IPS-15b (cell line): ENCODE measurements around the gene LRRC45.

ENCODE experiments used
- H3K27me3 ChIP-seq: one replicate; pipeline ENCODE4 v1.6.1; 2013; ENCODE audit warnings: low read length; ENCODE audit not compliant: control insufficient read depth, insufficient read depth
- H3K36me3 ChIP-seq: one replicate; pipeline ENCODE4 v1.6.1; 2013; ENCODE audit warnings: low read length; ENCODE audit not compliant: control insufficient read depth, insufficient read depth
- H3K4me1 ChIP-seq: one replicate; pipeline ENCODE4 v1.6.1; 2013; ENCODE audit warnings: mild to moderate bottlenecking, low read length; ENCODE audit not compliant: control insufficient read depth, insufficient read depth
- H3K4me3 ChIP-seq: one replicate; pipeline ENCODE4 v1.5.1; 2013; ENCODE audit warnings: low read depth, low read length
- H3K9ac ChIP-seq: one replicate; pipeline ENCODE4 v1.6.1; 2013; ENCODE audit warnings: low read depth, mild to moderate bottlenecking, low read length
- H3K9me3 ChIP-seq: one replicate; pipeline ENCODE4 v1.6.1; 2013; ENCODE audit warnings: mild to moderate bottlenecking, low read length; ENCODE audit not compliant: control insufficient read depth, insufficient read depth

The LRRC45 gene

GRCh38 chr17:82018989-82019689, 4.0 kb upstream of the LRRC45 start:
- Histone ChIP-seq H3K4me3 (no peak overlapping the region), H3K27me3 (no peaks in the 10 kb centered on the region), H3K9me3 (no peaks in the 10 kb centered on the region), H3K4me1 (no peaks in the 10 kb centered on the region), H3K36me3 (peaks cover 17% of the 10 kb centered on the region), H3K9ac (no peak overlapping the region)

DNA sequence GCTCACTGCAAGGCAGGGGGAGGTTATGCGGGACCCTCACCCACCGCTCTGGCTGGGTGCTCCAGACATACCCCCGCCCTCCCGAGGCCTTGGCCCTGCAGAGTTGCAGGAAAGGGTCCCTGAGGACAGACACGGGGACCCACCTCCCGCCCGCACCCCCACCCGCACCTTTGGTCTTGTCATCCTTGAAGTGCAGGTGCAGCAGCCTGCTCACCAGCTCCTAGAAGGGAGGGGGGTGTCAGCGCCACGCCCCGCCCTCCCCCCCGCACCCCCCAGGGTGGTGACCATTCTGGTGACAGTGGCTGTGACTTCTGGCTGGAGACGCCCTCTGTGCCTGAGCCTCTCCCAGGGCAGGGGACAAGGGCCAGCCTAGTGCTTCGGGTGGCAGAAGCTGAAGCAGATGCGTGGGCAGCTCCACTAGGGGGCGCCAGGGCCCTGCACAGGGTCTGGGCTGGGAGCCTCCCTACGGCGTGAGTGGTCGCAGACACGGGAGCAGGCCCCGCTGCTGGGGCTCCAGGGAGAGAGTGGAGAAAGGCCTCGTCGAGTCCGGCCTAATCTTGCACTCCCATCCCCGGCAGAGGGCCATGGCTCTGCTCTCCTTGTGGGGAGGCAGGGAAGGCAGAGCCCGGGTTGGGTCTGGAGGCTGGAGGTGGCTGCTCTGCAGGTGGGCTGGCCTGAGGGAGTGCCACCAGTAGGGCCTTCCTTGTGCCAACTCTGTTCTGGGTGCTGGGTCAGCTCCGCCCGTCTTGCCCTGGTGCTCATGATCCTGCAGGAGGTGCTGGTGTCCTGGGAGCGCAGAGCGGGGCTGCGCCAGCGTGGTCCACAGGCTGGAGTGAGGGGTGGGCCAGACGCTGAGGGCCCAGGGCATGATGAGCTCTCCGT, 3.2 kb upstream of the LRRC45 start:
- H3K36me3 ChIP-seq, result peaks cover 17% of the 10 kb centered on the region
- no peaks in the 10 kb centered on the region for H3K27me3 ChIP-seq
- no peak overlapping the region for H3K4me3 ChIP-seq
- no peaks in the 10 kb centered on the region for H3K4me1 ChIP-seq
- H3K9me3 ChIP-seq, result no peaks in the 10 kb centered on the region
- no peak overlapping the region for H3K9ac ChIP-seq

DNA sequence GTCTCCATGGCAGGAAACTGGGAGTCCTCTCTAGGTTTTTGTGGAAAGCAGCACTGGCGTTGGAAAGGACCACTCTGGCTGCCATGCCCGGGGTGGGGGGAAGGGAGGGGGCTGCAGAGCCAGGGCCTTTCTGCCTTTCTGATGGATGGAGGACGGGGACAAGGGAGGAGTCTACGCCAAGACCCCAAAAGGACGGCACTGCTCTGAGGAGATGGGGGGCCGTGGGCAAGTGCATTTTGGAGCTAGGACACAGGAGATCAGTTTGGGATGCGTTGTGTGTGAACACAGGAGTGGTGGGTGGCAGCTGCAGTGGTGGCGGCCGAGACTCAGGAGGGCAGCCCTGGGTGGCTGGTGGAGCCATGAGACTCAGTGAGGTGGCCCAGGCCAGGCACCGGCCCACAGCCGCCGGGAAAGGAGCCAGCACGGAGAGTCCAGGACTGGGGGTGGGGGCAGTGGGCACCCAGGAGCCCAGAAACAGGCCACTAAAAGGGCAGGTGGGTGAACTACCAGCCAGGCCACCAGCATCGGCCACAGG, 2.5 kb upstream of the LRRC45 start:
- no peaks in the 10 kb centered on the region for H3K27me3 ChIP-seq

DNA sequence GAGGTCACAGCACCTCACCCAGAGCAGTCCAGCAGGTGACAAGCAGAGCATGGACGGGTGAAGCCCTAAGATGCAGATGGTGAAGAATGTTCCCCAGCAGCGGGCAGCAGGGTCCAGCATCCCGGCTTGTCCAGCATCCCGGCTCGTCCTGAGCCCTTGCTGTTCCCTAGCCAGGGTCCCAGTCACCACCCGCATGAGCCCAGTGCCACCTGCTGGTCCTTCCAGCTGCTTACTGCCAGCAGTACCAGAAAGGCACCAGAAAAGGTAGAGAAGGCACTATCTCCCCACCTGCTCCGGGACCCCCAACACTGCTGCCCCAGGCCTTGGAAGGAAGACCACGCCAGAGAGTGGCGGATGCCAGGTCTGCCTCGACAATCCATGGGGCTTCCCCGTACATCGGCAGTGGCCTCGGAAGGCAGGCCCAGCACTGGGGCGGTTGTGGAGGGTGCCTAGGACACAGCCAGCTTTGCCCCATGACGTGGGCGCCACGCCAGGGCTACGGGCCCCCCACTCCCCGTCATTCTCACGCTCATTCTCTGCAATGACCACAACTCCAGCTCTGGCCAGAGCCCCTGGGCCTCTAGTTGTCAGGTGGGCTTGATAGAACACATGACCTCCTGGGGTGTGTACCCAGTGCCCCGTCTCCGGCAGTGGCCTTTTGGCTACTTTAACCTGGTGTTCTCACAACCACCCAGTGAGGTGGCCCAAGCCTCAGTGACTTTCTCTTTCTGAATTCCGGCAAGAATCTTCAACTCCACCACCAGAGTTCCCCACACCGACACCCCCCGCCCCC, 1.8 kb upstream of the LRRC45 start:
- H3K4me3 ChIP-seq, result peak overlapping the region; percentile 87
- no peaks in the 10 kb centered on the region for H3K27me3 ChIP-seq
- H3K9me3 ChIP-seq, result no peaks in the 10 kb centered on the region
- H3K9ac ChIP-seq, result no peak overlapping the region
- H3K4me1 ChIP-seq, result no peaks in the 10 kb centered on the region
- peaks cover 17% of the 10 kb centered on the region for H3K36me3 ChIP-seq

More for the DNA sequence above, 2.5 kb upstream of the LRRC45 start:
- peaks cover 17% of the 10 kb centered on the region for H3K36me3 ChIP-seq
- H3K4me3 ChIP-seq, result no peak overlapping the region
- no peak overlapping the region for H3K9ac ChIP-seq
- H3K4me1 ChIP-seq, result no peaks in the 10 kb centered on the region
- H3K9me3 ChIP-seq, result no peaks in the 10 kb centered on the region

DNA sequence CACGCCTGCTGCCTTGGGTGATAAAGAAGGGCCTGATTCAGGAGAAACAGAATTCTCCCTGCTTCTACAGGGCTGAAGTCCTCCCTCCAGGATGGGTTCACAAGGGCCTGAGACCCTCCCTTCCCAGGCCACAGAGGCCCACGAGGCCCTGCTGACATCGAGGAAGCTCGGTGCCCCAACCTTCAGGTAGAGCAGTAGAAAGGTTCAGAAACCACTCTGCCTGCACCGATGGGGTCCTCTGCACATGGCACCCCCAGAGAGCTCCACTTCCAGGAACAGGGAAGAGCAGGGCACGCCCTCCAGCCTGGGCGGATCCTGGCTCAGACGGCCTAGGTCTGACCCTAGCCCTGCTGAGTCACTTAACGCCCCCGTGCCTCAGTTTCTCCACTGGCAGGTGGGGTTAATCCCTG, 1.2 kb upstream of the LRRC45 start:
- Histone ChIP-seq H3K9me3 (no peaks in the 10 kb centered on the region), H3K27me3 (no peaks in the 10 kb centered on the region), H3K4me3 (peak overlapping the region; percentile 87), H3K4me1 (no peaks in the 10 kb centered on the region), H3K9ac (peak overlapping the region; percentile 49), H3K36me3 (peaks cover 17% of the 10 kb centered on the region)

DNA sequence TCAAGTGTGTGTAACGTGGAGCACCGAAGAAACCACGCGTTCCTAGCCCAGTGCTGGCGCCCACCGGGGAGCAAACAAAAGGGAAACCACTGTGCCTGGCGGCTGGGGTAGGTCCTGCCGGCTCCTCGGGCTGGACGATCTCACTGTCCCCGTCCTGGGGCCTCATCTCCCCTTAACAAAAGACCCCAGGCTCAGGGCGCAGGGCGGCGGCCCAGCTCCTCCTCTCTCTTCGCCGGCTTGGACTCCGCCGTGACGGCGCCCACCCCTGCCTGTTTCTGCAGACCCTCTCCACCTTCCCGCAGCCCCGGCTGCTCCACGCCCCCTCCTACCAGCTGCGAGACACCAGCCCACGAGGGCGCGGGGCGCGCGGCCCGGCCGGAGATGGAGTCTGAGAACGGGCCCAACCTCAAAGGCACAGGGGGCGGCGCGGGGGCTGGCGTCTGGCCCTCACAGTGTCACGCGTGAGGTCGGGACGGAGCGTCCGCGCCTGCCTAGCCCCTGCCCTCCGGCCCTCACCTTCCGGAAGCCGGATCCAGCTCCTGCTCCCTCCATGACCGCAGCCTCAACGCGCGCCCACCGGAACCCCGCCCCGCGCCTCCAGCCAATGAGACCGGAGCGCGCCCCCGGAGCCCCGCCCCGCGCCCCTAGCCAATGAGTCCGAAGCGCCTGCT, 660 bp upstream of the LRRC45 start, which contains the start of gene CENPX:
Gene CENPX, minus strand, starts transcription at position 569 of the 671 bp plus-strand sequence. Its CDS starts 17 bp downstream, at position 552.
- H3K4me1 ChIP-seq, result no peaks in the 10 kb centered on the region
- peak within 1 kb of the TSS; percentile 70 for H3K9ac ChIP-seq
- H3K36me3 ChIP-seq, result peaks cover 17% of the 10 kb centered on the region
- H3K9me3 ChIP-seq, result no peaks in the 10 kb centered on the region
- H3K4me3 ChIP-seq, result peak within 1 kb of the TSS; percentile 87
- no peaks in the 10 kb centered on the region for H3K27me3 ChIP-seq

DNA sequence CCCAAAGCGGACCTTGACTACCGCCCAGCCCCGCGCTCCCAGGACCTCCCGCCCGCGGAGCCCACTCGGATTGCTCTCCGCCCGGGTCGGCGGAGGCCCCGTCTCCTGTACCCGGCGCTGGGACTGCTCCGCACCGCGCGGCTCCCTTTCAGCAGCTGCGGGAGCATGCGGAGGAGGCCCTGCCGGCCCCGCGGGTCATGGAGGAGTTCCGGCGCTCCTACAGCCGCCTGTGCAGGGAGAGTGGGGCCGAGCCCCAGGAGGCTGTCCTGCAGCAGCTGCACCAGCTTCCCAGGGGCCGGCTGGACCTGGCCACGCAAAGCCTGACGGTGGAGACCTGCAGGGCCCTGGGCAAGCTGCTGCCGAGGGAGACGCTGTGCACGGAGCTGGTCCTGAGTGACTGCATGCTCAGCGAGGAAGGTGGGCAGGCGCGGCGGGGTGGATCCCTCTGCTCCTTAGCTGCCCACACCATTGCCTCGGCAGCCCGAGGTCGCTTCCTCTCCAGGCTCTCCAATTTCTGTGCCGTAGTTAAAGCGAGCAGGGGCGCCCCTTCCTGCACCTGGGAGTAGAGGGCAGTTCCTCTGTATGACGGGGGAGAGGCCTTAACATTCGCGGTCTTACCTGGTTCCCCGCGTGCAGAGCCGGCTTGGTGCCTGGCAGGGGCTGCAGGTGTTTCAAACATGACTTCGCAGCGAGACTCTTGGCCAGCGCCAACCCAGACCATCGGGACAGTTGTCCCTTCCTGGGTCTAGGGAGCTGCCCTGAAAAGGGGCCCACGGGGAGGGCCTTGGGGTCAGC, 539 bp downstream of the LRRC45 start:
- Histone ChIP-seq H3K27me3 (no peaks in the 10 kb centered on the region), H3K9me3 (no peaks in the 10 kb centered on the region), H3K9ac (peak overlapping the region; percentile 70), H3K4me3 (peak overlapping the region; percentile 67), H3K36me3 (peaks cover 17% of the 10 kb centered on the region), H3K4me1 (no peaks in the 10 kb centered on the region)

GRCh38 chr17:82024859-82025258, 1.8 kb downstream of the LRRC45 start:
- no peaks in the 10 kb centered on the region for H3K4me1 ChIP-seq
- H3K27me3 ChIP-seq, result no peaks in the 10 kb centered on the region
- H3K36me3 ChIP-seq, result peaks cover 16% of the 10 kb centered on the region
- H3K9me3 ChIP-seq, result no peaks in the 10 kb centered on the region
- no peak overlapping the region for H3K9ac ChIP-seq
- H3K4me3 ChIP-seq, result no peak overlapping the region

GRCh38 chr17:82025401-82026107, 2.4 kb downstream of the LRRC45 start:
- Histone ChIP-seq H3K4me3 (no peak overlapping the region), H3K27me3 (no peaks in the 10 kb centered on the region), H3K9ac (no peak overlapping the region), H3K9me3 (no peaks in the 10 kb centered on the region), H3K36me3 (peaks cover 16% of the 10 kb centered on the region), H3K4me1 (no peaks in the 10 kb centered on the region)

- Histone ChIP-seq H3K9ac (no peak overlapping the region), H3K4me3 (no peak overlapping the region), H3K4me1 (no peaks in the 10 kb centered on the region), H3K9me3 (no peaks in the 10 kb centered on the region), H3K27me3 (no peaks in the 10 kb centered on the region), H3K36me3 (peaks cover 14% of the 10 kb centered on the region)
These were observed 5.1 kb downstream of the LRRC45 start for GRCh38 chr17:82028246-82028645.
